GM12878 (cell line): Measurements from ENCODE around the gene MAP3K4. TPM values are rescaled to one million over a fixed set of nuclear protein-coding genes. Genes with fewer than 3 reads are reported as not detected.
A peak's percentile ranks its signal among the peaks of the same experiment; 100 is the strongest.

Source experiments
- ASH2L ChIP-seq: fragments of 300-600, 200-600 bp; sonication (generic); IDR thresholded peaks from 2 replicates; pipeline ENCODE4 v1.6.1; 2017; ENCODE audit warnings: low read depth, mild to moderate bottlenecking, borderline replicate concordance
- BCL11A ChIP-seq: IDR thresholded peaks from 2 replicates; pipeline ENCODE4 v1.6.1; 2011; ENCODE audit warnings: low read depth, low read length
- CBX3 ChIP-seq: fragments of 200-600 bp; sonication (generic); IDR thresholded peaks from 2 replicates; pipeline ENCODE4 v1.6.1; 2016; ENCODE audit warnings: low read depth, borderline replicate concordance
- CBX5 ChIP-seq: sonication (generic); IDR thresholded peaks from 2 replicates; pipeline ENCODE4 v1.6.1; 2016; ENCODE audit warnings: low read depth, moderate library complexity, mild to moderate bottlenecking, inconsistent platforms
- CHD2 ChIP-seq: IDR thresholded peaks from 2 replicates; pipeline ENCODE4 v1.6.1; 2011; ENCODE audit warnings: low read depth, low read length, improper control_type of control experiment, borderline replicate concordance
- DPF2 ChIP-seq: fragments of 450-650 bp; IDR thresholded peaks from 2 replicates; pipeline ENCODE4 v1.6.1; 2017; ENCODE audit warnings: mild to moderate bottlenecking
- IRF4 ChIP-seq: IDR thresholded peaks from 2 replicates; pipeline ENCODE4 v1.6.1; 2011; ENCODE audit warnings: low read depth, low read length
- KAT2A ChIP-seq: conservative IDR thresholded peaks from 2 replicates; pipeline ENCODE4 v1.6.1; 2011; ENCODE audit warnings: low read depth, low read length; ENCODE audit not compliant: control insufficient read depth
- KLF5 ChIP-seq: fragments of 450-650 bp; IDR thresholded peaks from 2 replicates; pipeline ENCODE4 v1.6.1; 2014; ENCODE audit warnings: mild to moderate bottlenecking; ENCODE audit not compliant: partially characterized antibody
- MEF2B ChIP-seq: fragments of 450-650 bp; IDR thresholded peaks from 2 replicates; pipeline ENCODE4 v1.6.1; 2018; ENCODE audit warnings: mild to moderate bottlenecking, moderate library complexity; ENCODE audit not compliant: partially characterized antibody, poor library complexity, severe bottlenecking
- MXI1 ChIP-seq: fragments of 150-350 bp; IDR thresholded peaks from 2 replicates; pipeline ENCODE4 v1.6.1; 2011; ENCODE audit warnings: low read depth, mild to moderate bottlenecking, inconsistent platforms, low read length, improper control_type of control experiment
- NFIC ChIP-seq: IDR thresholded peaks from 2 replicates; pipeline ENCODE4 v1.6.1; 2012; ENCODE audit warnings: low read depth, mild to moderate bottlenecking, inconsistent platforms, low read length, moderate library complexity
- PRDM15 ChIP-seq: fragments of 450-650 bp; formaldehyde crosslinking; IDR thresholded peaks from 2 replicates; pipeline ENCODE4 v1.4.0; 2020; ENCODE audit warnings: mild to moderate bottlenecking, moderate library complexity
- RAD51 ChIP-seq: fragments of 450-650 bp; IDR thresholded peaks from 2 replicates; pipeline ENCODE4 v1.6.1; 2016; ENCODE audit warnings: moderate library complexity, mild to moderate bottlenecking, inconsistent platforms
- RUNX3 ChIP-seq: IDR thresholded peaks from 2 replicates; pipeline ENCODE4 v1.6.1; 2012; ENCODE audit warnings: low read length, inconsistent platforms
- TCF12 ChIP-seq: IDR thresholded peaks from 2 replicates; pipeline ENCODE4 v1.6.1; 2011; ENCODE audit warnings: low read depth, mild to moderate bottlenecking, low read length
- YBX1 ChIP-seq: fragments of 450-650 bp; IDR thresholded peaks from 2 replicates; pipeline ENCODE4 v1.6.1; 2016; ENCODE audit warnings: antibody characterized with exemption
- ZNF384 ChIP-seq: IDR thresholded peaks from 2 replicates; pipeline ENCODE4 v1.6.1; 2012; ENCODE audit warnings: low read depth, mild to moderate bottlenecking, low read length, improper control_type of control experiment, borderline replicate concordance
- polyA plus RNA-seq, 11 experiments: library from polyadenylated mRNA; depleted of rRNA in 4 of 11; unstranded in 6 of 11; stranded (reverse) in 5 of 11; fragments of >200 nt; fragmentation: Nextera tagmentation in 4 of 11; fragmentation: Illumina TruSeq in 1 of 11; extraction: Ambion mirVana in 4 of 11; extraction: Trizol in 1 of 11; gene quantifications; 1 replicate in 1 of 11; 2 replicates in 10 of 11; pipeline versions ENCODE4 v1.2.1 to v1.2.3, GENCODE V29; 2011 to 2016; ENCODE audit warnings: inconsistent platforms in 2 of 11, missing spikeins in 2 of 11, low read depth in 1 of 11
- total RNA-seq, 4 experiments: library from RNA; depleted of rRNA in 3 of 4; stranded (reverse); fragments of >200 nt in 3 of 4; fragmentation: Illumina TruSeq in 1 of 4; extraction: Trizol in 1 of 4; gene quantifications; 2 replicates each; pipeline versions ENCODE4 v1.2.1 to v1.2.3, GENCODE V29; 2013 to 2021
- TF ChIP-seq, protein P1 (sequence below): IDR thresholded peaks from 2 replicates; pipeline ENCODE4 v1.6.1; 2012; ENCODE audit warnings: low read depth, low read length, improper control_type of control experiment
- TF ChIP-seq, protein P2 (sequence below): IDR thresholded peaks from 2 replicates; pipeline ENCODE4 v1.6.1; 2011; ENCODE audit warnings: borderline replicate concordance, low read depth, mild to moderate bottlenecking, moderate library complexity, mixed read lengths, low read length; ENCODE audit not compliant: insufficient read depth; ENCODE audit errors: extremely low read length
- TF ChIP-seq, protein P3 (sequence below): fragments of 450-650 bp; formaldehyde crosslinking; IDR thresholded peaks from 2 replicates; pipeline ENCODE4 v1.5.0; 2022; ENCODE audit warnings: mild to moderate bottlenecking, missing genetic modification characterization

The MAP3K4 gene
- total and polyA plus RNA-seq, 10 of the 15 experiments (the other 5 are each of a cell fraction or from before 2014, with no cell fraction given): 14.0 to 44.5 (median 23.1) TPM

DNA sequence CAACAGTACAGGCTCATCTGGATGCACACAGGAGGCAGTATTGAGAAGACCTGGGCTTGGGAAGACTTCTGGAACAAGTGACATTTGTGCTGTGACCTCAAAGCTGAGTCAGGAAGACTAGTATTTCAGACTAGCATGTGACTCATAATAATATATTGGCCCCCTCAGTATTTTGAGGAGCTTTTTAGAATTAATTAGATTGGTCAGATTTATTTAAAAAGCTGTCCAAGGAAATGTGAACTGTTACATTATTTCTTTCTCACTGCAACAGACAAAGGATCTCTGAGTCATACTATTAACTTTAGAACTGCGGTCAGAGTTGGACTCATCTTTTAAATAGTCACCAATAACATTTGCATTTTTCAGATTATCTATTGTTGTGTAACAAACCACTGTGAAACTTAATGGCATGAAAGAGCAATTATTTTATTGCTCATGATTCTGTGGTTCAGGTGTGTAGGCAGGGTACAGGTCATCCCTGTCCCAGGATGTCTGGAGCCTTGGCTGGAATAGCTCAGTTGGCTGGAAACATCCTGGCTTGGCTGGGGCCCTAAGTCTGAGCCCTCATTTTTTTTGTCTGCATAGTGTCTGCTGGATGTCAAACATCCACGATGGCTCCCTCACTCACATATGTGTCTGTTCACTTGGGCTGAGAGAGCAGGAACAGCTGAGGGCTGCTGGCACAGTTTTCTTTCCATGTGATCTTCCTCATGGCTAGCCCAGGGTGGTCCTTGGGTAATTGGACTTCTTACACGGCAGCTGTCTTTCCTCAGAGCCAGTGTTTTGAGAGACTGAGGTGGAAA lies 46.9 kb downstream of the MAP3K4 start (continued):
- TF ChIP-seq RUNX3 (peak; percentile 96), YBX1 (no peak), DPF2 (peak; percentile 90), KLF5 (no peak), PRDM15 (no peak), CBX5 (peak; percentile 28; the same call in 1 of the 2 replicates), ASH2L (no peak), MEF2B (peak; percentile 77), CHD2 (no peak), CBX3 (no peak), ZNF384 (no peak), KAT2A (no peak), IRF4 (0 out of 2 replicates have a peak, but pooled peaks have one; percentile 34), NFIC (peak; percentile 90), BCL11A (peak; percentile 84), TCF12 (no peak), RAD51 (no peak), MXI1 (0 out of 2 replicates have a peak, but pooled peaks have one; percentile 19)
- TF ChIP-seq, protein P1, sequence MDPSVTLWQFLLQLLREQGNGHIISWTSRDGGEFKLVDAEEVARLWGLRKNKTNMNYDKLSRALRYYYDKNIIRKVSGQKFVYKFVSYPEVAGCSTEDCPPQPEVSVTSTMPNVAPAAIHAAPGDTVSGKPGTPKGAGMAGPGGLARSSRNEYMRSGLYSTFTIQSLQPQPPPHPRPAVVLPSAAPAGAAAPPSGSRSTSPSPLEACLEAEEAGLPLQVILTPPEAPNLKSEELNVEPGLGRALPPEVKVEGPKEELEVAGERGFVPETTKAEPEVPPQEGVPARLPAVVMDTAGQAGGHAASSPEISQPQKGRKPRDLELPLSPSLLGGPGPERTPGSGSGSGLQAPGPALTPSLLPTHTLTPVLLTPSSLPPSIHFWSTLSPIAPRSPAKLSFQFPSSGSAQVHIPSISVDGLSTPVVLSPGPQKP: no peak
- TF ChIP-seq, protein P2, sequence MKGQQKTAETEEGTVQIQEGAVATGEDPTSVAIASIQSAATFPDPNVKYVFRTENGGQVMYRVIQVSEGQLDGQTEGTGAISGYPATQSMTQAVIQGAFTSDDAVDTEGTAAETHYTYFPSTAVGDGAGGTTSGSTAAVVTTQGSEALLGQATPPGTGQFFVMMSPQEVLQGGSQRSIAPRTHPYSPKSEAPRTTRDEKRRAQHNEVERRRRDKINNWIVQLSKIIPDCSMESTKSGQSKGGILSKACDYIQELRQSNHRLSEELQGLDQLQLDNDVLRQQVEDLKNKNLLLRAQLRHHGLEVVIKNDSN: no peak
- TF ChIP-seq, protein P3, sequence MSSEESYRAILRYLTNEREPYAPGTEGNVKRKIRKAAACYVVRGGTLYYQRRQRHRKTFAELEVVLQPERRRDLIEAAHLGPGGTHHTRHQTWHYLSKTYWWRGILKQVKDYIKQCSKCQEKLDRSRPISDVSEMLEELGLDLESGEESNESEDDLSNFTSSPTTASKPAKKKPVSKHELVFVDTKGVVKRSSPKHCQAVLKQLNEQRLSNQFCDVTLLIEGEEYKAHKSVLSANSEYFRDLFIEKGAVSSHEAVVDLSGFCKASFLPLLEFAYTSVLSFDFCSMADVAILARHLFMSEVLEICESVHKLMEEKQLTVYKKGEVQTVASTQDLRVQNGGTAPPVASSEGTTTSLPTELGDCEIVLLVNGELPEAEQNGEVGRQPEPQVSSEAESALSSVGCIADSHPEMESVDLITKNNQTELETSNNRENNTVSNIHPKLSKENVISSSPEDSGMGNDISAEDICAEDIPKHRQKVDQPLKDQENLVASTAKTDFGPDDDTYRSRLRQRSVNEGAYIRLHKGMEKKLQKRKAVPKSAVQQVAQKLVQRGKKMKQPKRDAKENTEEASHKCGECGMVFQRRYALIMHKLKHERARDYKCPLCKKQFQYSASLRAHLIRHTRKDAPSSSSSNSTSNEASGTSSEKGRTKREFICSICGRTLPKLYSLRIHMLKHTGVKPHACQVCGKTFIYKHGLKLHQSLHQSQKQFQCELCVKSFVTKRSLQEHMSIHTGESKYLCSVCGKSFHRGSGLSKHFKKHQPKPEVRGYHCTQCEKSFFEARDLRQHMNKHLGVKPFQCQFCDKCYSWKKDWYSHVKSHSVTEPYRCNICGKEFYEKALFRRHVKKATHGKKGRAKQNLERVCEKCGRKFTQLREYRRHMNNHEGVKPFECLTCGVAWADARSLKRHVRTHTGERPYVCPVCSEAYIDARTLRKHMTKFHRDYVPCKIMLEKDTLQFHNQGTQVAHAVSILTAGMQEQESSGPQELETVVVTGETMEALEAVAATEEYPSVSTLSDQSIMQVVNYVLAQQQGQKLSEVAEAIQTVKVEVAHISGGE (CRISPR knock-in tag): no peak
